H1 (cell line): ENCODE measurements around the gene PABPN1. TPM values are rescaled to one million over a fixed set of nuclear protein-coding genes. Genes with fewer than 3 reads are reported as not detected.

Source experiments
- ASH2L ChIP-seq: fragments of 200-600, 300-600 bp; sonication (generic); IDR thresholded peaks from one replicate; pipeline ENCODE4 v1.7.1; 2017; ENCODE audit warnings: low read length
- BACH1 ChIP-seq: IDR thresholded peaks from 2 replicates; pipeline ENCODE4 v1.6.1; 2012; ENCODE audit warnings: low read length, improper control_type of control experiment
- BCL11A ChIP-seq, 2 experiments: IDR thresholded peaks; one replicate each; pipeline ENCODE4 v1.6.1; 2011; ENCODE audit warnings: low read depth in 2 of 2, low read length in 2 of 2, mild to moderate bottlenecking in 2 of 2
- GTF2F1 ChIP-seq: IDR thresholded peaks from 2 replicates; pipeline ENCODE4 v1.6.1; 2012; ENCODE audit warnings: low read depth, low read length, improper control_type of control experiment, borderline replicate concordance
- HDAC2 ChIP-seq, 2 experiments: fragments of 300-600 bp in 1 of 2; sonication (generic) in 1 of 2; IDR thresholded peaks; 2 replicates each; pipeline ENCODE4 v1.6.1; 2011 to 2012; ENCODE audit warnings: low read depth in 2 of 2, low read length in 2 of 2, mild to moderate bottlenecking in 2 of 2, moderate library complexity in 2 of 2, borderline replicate concordance in 1 of 2, inconsistent platforms in 1 of 2
- KDM4A ChIP-seq: IDR thresholded peaks from one replicate; pipeline ENCODE4 v1.7.1; 2012; ENCODE audit warnings: low read depth, mild to moderate bottlenecking, moderate library complexity, low read length, inconsistent platforms; ENCODE audit not compliant: severe bottlenecking
- RBBP5 ChIP-seq: IDR thresholded peaks from 2 replicates; pipeline ENCODE4 v1.7.1; 2012; ENCODE audit warnings: low read depth, mild to moderate bottlenecking, inconsistent platforms, low read length, moderate library complexity, borderline replicate concordance
- SIN3A ChIP-seq, 2 experiments: IDR thresholded peaks in 1 of 2; conservative IDR thresholded peaks in 1 of 2; 2 replicates each; pipeline ENCODE4 v1.6.1; 2011 to 2012; ENCODE audit warnings: low read length in 2 of 2, improper control_type of control experiment in 1 of 2, low read depth in 1 of 2, mild to moderate bottlenecking in 1 of 2
- SIX5 ChIP-seq: IDR thresholded peaks from 2 replicates; pipeline ENCODE4 v1.6.1; 2011; ENCODE audit warnings: mild to moderate bottlenecking, low read depth, low read length
- YY1 ChIP-seq: IDR thresholded peaks from 2 replicates; pipeline ENCODE4 v1.6.1; 2011; ENCODE audit warnings: low read depth, mild to moderate bottlenecking, low read length
- polyA plus RNA-seq, 7 experiments: library from polyadenylated mRNA; depleted of rRNA in 3 of 7; stranded (reverse) in 5 of 7; unstranded in 2 of 7; fragments of >200 nt in 5 of 7; fragments of 200-250 nt in 2 of 7; gene quantifications; 1 replicate in 5 of 7; 2 replicates in 1 of 7; 4 replicates in 1 of 7; pipeline versions ENCODE4 v1.2.1 to v1.2.3, GENCODE V29; 2011 to 2013; ENCODE audit warnings: missing spikeins in 2 of 7, mixed read lengths in 2 of 7
- total RNA-seq: library from RNA; stranded (reverse); fragmentation: NEBNext Ultra II Directional; extraction: Animal tissue kit (Norgen Biotek cat#: 25700); gene quantifications from 2 replicates; pipeline ENCODE4 v1.2.1, GENCODE V29; 2021

PABPN1 gene
- total and polyA plus RNA-seq, 2 of the 8 experiments (the other 6 are each of a cell fraction or from before 2014, with no cell fraction given): 300 to 331 TPM

DNA sequence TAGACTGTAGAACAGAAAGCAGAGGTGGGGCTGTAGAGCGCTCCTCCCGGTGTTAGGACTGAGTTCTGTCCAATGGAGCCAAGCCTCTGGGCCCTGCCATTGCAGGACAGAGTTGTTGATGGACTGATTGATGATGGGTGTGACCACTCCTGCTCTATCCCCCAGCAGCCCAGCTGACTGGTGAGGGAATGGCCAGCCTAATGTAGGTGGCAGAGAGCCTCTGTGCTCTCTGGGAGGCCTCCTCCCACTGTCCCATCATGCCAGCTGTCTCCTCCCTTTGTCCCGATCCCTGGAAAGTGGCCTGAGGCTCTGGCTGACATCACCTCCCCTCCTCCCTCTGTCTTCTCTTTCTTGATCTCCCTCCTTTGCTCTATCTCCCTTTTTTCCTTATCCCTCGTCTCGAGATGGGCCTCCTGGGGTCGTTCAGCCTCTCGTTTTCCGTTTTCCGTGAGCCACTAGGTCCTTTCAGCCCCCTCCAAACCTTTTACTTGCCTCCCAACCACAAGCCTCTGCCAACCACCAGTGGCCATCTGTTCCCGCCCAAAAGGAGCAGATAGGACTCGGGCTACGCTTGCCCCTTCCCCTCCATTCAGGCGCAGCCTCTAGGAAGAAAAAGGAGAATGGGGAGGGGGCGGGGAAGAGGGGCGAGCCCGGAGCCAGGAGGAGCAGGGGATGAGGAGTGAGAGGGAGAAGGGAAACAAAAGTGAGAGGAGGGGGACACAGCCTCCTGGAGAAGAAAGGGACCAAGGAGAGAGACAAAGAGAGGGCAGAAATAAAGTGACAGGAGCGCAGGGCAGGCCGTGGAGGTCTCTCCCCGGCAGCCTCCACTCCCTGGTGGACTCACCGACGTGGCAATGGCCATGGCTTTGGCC lies 43.1 kb downstream of the PABPN1 start (continued):
- TF ChIP-seq RBBP5: no peak
- 0 out of 4 replicates have a peak, but pooled peaks of 1 of the 2 experiments have one; percentile 40 for TF ChIP-seq HDAC2 (IDR thresholded peaks at IDR 0.05; ENCODE audit: borderline replicate concordance in 1 of 2, low read depth in 2 of 2, low read length in 2 of 2)
- no peak for TF ChIP-seq YY1
- 0 out of 2 replicates have a peak, but pooled peaks have one; percentile 13 for TF ChIP-seq GTF2F1
- 0 out of 4 replicates have a peak, but pooled peaks of 1 of the 2 experiments have one; percentile 66 for TF ChIP-seq SIN3A (conservative IDR thresholded peaks at IDR 0.05 in 1 of 2, IDR thresholded peaks at IDR 0.05 in 1 of 2; ENCODE audit: low read depth in 1 of 2, low read length in 2 of 2)
- no peak for TF ChIP-seq ASH2L
- TF ChIP-seq KDM4A: peak; percentile 24
- no peak for TF ChIP-seq BCL11A (IDR thresholded peaks at IDR 0.05; ENCODE audit: low read depth in 2 of 2, low read length in 2 of 2)
- TF ChIP-seq BACH1: no peak
- no peak for TF ChIP-seq SIX5
